H1 (cell line): Measurements from ENCODE around the gene FOXA3.

Experiments
- BRCA1 ChIP-seq: IDR thresholded peaks from 2 replicates; pipeline ENCODE4 v1.6.1; 2012; ENCODE audit warnings: low read depth, low read length, improper control_type of control experiment
- CHD2 ChIP-seq: IDR thresholded peaks from 2 replicates; pipeline ENCODE4 v1.6.1; 2012; ENCODE audit warnings: low read length, improper control_type of control experiment
- EZH2 ChIP-seq: fragments of 200-600 bp; sonication (generic); IDR thresholded peaks from 2 replicates; pipeline ENCODE4 v1.7.1; 2012; ENCODE audit warnings: low read depth, mild to moderate bottlenecking, moderate library complexity, low read length, inconsistent platforms; ENCODE audit not compliant: severe bottlenecking
- GABPA ChIP-seq: IDR thresholded peaks from 2 replicates; pipeline ENCODE4 v1.6.1; 2011; ENCODE audit warnings: mild to moderate bottlenecking, low read length, moderate library complexity, borderline replicate concordance; ENCODE audit not compliant: insufficient read depth
- KDM1A ChIP-seq: fragments of 200-600, 300-600 bp; sonication (generic); IDR thresholded peaks from 2 replicates; pipeline ENCODE4 v1.7.1; 2016; ENCODE audit warnings: mild to moderate bottlenecking, low read length, borderline replicate concordance
- NRF1 ChIP-seq: IDR thresholded peaks from 2 replicates; pipeline ENCODE4 v1.6.1; 2011; ENCODE audit warnings: mild to moderate bottlenecking, low read depth, low read length, improper control_type of control experiment
- POLR2A ChIP-seq, 2 experiments: IDR thresholded peaks; 1 replicate in 1 of 2; 2 replicates in 1 of 2; pipeline ENCODE4 v1.6.1; 2011; ENCODE audit warnings: low read depth in 2 of 2, low read length in 2 of 2, mild to moderate bottlenecking in 2 of 2; ENCODE audit errors: control extremely low read depth in 1 of 2
- POLR2AphosphoS5 ChIP-seq: IDR thresholded peaks from 2 replicates; pipeline ENCODE4 v1.6.1; 2011; ENCODE audit warnings: low read depth, low read length
- SRF ChIP-seq: IDR thresholded peaks from 2 replicates; pipeline ENCODE4 v1.6.1; 2011; ENCODE audit warnings: mild to moderate bottlenecking, low read depth, low read length, moderate library complexity
- YY1 ChIP-seq: IDR thresholded peaks from 2 replicates; pipeline ENCODE4 v1.6.1; 2011; ENCODE audit warnings: low read depth, mild to moderate bottlenecking, low read length
- TF ChIP-seq, protein P1 (sequence below), 3 experiments: IDR thresholded peaks; 1 replicate in 2 of 3; 2 replicates in 1 of 3; pipeline versions ENCODE4 v1.5.1 to v1.6.1; 2011; ENCODE audit warnings: low read length in 3 of 3, mild to moderate bottlenecking in 3 of 3, inconsistent platforms in 2 of 3, low read depth in 1 of 3, moderate library complexity in 1 of 3; ENCODE audit not compliant: insufficient read depth in 1 of 3; ENCODE audit errors: control extremely low read depth in 1 of 3

DNA sequence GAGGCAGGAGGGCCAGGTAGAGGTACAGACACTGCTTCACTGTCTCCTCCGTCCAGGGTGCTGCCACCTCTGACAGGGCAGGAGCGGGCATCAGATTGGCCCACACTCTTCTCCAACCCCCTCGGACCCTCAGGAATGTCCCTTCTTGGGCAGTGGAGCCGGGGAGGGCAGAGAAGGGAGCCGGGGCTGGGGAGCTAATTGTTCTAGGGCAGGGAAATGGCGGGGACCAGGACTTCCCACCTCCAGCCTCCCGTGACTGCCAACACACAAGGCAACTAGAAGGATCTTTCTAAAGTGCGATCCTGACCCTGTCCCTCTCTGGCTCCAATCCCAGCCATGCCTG, 38.9 kb upstream of the FOXA3 start:
- TF ChIP-seq, protein P1, sequence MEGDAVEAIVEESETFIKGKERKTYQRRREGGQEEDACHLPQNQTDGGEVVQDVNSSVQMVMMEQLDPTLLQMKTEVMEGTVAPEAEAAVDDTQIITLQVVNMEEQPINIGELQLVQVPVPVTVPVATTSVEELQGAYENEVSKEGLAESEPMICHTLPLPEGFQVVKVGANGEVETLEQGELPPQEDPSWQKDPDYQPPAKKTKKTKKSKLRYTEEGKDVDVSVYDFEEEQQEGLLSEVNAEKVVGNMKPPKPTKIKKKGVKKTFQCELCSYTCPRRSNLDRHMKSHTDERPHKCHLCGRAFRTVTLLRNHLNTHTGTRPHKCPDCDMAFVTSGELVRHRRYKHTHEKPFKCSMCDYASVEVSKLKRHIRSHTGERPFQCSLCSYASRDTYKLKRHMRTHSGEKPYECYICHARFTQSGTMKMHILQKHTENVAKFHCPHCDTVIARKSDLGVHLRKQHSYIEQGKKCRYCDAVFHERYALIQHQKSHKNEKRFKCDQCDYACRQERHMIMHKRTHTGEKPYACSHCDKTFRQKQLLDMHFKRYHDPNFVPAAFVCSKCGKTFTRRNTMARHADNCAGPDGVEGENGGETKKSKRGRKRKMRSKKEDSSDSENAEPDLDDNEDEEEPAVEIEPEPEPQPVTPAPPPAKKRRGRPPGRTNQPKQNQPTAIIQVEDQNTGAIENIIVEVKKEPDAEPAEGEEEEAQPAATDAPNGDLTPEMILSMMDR (IDR thresholded peaks at IDR 0.05; ENCODE audit: control extremely low read depth in 1 of 3, insufficient read depth in 1 of 3, low read depth in 1 of 3, low read length in 3 of 3), result no peak
- TF ChIP-seq EZH2, result no peak
- no peak for TF ChIP-seq KDM1A
- no peak for TF ChIP-seq POLR2AphosphoS5
- TF ChIP-seq NRF1, result no peak
- no peak for TF ChIP-seq BRCA1
- TF ChIP-seq SRF, result no peak
- no peak for TF ChIP-seq POLR2A (IDR thresholded peaks at IDR 0.05; ENCODE audit: control extremely low read depth in 1 of 2, low read depth in 2 of 2, low read length in 2 of 2)
- no peak for TF ChIP-seq CHD2
- no peak for TF ChIP-seq YY1
- no peak for TF ChIP-seq GABPA
